Stimulated activated CD8-positive, alpha-beta memory T cell treated with anti-CD3 and anti-CD28 coated beads, Interleukin-15, amount 100 ng/mL, for 4 hours (primary cell): ENCODE data around the gene NKX1-1.

Experiments used
- DNase-seq, 2 donors: peaks; one replicate each; pipeline ENCODE4 v3.0.0-alpha.2; 2020; ENCODE audit warnings: low read depth in 2 of 2

The NKX1-1 gene

GRCh38 chr4:1360423-1361283 lies 45.6 kb downstream of the NKX1-1 start:
- DNase-seq: no peak

- no peak for DNase-seq
These were observed 46.3 kb downstream of the NKX1-1 start for GRCh38 chr4:1359976-1360375.

GRCh38 chr4:1359144-1359501 lies 47.1 kb downstream of the NKX1-1 start:
- no peak for DNase-seq

- no peak for DNase-seq
These were observed 47.7 kb downstream of the NKX1-1 start for GRCh38 chr4:1358421-1359143.

DNA sequence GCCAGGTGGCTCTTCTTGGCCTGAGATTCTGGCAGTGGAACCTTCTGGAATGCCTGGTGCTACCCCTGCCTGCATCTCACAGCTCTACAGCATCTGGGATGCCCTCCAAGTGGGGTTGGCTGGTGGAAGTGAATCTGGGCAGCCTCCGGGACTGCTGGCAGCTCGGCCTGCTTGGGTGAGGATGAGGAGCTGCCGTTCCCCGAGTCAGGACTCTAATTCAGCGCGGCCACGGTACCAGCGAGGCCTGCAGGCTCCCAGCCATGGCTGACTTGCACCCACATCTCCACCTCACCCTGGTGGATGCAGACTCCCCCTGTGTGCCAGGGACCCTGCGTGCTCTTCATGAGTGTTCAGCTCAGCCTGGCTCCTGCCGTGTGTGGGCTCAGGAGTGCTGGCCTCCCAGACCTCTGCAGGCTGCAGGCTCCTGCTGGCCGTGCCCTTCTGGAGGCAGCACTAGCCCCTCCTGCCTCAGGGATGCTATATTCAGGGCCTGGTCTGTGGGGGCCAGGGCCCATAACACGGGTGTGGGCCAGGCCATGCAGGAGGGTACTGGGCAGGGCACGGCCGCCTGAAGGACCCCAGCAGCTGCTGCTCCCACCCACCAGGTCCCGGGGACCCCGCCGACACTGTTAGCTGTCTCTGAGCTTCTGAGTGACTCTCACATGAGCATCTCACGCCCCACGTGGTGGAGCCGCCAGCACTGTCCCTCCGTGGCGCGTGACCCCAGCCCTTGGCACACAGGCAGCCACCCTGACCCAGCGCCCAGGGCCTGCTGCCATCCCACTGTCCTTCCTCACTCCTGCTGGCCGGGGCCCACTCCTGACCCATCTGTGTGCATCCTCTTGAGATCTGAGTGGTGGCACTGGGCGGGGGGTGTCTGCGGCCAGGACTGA lies 48.6 kb downstream of the NKX1-1 start:
- DNase-seq: no peak

DNA sequence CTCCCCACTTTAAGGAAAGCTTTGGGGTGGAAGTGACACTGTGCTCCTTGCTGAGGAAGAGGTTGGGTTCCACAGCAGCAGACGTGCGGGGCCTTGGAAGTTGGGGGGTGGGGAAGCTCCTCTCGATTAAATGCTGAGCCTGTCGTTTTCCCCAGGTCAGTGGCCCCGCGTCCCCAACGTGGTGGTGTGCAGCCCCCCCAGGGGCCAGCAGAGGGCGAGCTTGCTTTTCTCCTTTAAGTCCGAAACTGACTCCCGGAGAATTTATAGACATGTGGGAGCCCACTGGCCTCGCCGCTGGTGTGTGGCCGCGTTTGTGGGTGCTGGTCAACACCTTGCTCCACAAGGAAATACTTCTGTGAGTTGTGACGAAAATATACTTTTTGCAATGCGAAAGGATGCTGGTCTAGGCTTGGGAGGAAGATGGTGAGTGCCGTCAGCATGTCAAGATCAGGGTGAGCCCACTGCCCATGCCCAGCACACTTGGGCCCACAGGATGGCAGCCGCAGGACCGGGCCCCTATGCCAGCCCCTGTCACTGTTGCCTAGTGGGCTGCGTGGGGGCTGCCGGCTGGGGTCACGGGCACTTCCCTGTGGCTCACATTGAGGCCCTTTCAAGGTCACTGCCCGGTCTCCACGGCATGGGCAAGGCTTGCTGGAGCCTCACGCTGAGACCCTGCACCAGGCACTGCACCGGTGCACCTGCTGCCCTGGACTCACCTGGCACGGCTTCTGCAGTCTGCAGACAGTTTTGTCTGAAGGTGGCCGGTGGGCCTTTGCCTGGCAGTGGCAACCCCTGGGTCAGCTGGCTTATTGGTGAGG lies 49.9 kb downstream of the NKX1-1 start:
- no peak for DNase-seq

DNA sequence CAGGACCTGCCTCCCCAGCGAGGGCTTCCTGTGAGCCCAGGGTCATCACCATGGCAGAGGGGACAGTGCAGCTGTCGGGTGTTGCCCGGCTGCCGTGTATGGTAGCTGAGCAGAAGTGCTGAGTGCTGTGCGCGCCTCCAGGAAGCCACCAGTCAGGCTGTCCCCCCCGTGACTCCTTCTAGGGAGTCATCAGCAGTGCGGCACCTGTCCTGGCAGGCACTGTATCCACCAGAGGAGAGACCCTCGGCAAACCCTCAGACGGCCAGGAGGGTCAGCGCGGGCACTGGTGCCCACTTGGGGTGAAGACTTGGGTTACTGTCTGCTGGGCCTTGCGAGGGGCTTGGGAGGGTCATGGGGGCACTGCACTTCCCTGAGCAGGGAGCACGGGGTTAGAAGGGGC lies 50.9 kb downstream of the NKX1-1 start:
- no peak for DNase-seq

- no peak for DNase-seq
These were observed 51.3 kb downstream of the NKX1-1 start for GRCh38 chr4:1354983-1355275.

DNA sequence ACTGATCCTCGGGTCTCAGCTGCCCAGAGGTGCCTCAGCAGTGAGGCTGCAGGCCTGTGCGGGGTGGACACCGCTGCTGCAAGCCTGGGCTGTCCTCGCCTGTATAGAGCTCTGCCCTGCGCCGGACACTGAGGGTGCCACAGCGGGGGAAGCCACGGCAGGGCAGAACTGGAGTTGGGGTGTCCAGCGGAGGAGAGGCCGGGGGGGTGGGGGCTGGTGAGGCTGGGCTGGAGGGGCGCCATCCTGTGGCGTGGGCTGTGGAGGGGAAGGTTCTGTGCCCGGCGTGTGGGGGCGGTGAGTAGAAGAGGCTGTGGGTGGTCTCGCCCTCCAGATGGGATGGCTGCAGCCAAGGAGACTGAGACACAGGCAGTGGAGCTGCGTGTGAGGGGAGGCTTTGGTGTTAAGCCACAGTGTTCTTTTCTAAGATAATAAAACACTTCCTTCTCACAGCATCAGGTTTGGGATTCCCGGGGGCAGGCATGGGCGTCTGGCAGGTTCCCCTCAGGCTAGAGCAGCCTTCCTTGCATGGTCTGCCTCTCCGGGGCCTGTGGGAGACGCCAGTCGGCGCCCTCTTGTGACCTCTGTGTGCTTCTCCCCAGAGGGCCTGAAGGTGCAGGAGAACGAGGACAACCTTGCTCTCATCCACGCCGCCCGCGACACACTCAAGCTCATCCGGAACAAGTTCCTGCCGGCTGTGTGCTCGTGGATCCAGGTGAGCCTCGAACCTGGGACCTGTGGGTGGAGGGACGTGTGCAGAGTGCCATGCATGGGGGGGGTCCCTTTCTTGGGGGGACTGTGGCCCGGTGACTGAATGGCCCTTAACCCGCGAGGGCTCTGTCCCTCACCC lies 51.9 kb downstream of the NKX1-1 start:
- DNase-seq: no peak

DNA sequence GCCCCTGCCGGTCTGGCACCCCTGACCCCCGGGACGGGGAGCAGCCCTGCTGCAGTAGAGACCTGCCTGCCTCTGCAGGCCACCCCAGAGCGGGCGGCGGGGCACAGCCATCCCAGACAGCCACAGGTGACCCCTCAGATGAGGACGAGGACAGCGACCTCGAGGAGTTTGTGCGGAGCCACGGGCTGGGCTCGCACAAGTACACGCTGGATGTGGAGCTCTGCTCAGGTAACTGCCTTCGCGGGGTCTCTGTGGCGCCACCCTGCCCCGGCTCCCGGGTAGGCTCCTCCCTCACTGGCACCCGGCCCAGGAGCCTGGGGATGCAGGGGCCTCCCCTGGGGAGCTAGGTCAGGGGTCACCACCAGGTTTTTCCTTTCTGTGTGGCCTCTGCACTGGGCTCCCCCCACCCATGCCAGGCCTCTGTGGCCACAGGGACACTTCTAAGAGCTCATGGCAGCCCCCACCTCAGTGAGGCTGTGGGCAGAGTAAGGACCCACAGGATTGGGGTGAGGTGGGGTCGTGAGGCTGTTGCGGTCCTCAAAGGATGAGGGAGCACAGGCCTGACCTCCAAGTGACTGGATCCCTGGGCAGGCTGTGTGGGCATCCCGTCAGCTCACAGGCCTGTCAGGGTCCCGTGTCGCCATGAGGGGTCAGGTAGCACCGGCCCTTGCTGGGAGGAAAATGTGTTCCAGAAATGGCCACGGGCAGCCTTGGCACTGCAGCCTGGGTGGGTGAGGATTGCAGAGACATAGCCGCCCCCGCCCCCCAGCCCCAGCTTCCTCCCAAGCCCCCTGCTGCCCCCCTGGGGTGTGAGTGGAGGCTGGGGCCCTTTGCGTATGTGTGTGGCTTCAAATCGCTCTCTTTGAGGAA lies 52.8 kb downstream of the NKX1-1 start:
- DNase-seq: no peak
